NCI-H82 (cell line): Measurements from ENCODE around the gene IGHMBP2.

Experiments used
- DNase-seq: peaks from one replicate; lab custom pipeline; 2025; lab: John Stamatoyannopoulos, UW

Gene IGHMBP2

DNA sequence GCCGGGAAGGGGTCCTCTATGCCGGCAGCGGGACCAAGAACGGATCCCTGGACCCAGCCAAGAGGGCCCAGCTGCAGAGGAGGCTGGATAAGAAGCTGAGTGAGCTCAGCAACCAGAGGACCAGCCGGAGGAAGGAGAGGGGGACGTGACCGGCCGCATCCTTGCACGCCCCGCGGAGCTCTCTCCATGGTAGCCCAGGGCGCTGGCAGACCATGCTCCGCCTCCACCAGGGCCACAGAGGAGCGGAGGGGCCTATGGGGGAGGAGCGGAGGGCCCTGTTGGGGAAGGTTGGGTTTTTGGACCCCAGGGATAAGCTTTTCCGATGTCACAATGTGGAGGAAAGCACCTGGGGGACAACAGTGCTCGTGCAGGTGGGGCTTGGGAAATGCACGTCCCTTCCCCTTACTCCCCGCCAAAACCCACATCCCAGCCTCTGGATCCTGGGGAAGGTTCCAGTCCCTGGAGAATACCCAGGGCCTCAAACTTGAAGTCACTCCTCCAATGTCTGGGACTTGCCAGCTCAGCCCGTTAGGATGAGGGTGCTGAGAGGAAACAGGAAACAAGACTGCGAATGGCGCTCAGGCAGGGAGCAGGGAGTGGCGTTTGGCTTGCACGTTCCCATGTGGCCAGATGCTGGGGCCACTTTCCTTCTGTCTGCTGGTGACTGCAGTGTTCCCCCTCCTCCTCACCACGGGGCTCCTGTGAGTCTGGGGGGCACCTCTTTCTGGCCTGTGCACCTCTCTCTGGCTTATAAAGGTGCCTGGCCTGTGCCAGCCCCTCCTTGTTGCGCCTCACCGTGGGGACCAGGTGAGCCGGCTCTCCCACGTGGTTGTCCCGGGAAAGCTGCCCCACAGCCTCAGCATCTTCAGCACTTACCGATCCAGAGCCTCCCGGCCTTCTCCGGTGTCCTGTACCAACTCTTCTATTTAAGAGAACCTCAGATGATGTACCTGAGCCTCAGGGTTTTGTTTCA, 36.2 kb downstream of the IGHMBP2 start:
- DNase-seq, result no peak

DNA sequence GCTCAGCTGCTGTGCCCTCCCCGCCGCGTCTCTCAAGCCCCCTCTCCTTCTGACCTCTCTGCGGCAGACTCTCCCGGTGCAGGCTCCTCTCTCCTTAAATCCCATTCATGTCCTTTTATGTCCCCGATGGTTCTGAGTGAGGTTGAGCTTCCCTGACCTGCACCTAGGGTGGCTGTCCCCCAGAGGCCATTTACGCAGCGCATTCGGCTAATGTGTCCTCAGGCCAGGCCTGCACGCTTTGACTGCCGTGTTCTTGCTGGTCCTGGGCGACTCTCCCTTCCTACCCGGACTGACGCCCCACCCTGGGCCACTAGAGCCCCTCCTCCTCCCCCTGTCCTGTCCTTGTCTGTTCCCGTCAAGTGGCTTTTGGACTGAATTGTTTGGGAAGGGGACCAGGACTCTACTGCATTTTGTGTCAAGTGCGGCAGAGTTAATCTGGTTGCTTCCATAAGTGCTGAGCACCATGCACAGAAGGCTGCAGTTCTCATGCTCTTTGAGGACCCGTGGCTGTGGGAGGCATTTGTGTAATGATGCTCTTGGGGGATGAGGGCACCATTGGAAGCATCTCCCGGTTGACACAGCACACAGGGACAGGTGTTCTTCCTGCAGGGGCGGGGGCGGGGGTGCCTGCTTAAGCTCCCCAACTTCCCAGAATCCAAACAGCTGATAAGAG, 37.1 kb downstream of the IGHMBP2 start:
- DNase-seq, result no peak

DNA sequence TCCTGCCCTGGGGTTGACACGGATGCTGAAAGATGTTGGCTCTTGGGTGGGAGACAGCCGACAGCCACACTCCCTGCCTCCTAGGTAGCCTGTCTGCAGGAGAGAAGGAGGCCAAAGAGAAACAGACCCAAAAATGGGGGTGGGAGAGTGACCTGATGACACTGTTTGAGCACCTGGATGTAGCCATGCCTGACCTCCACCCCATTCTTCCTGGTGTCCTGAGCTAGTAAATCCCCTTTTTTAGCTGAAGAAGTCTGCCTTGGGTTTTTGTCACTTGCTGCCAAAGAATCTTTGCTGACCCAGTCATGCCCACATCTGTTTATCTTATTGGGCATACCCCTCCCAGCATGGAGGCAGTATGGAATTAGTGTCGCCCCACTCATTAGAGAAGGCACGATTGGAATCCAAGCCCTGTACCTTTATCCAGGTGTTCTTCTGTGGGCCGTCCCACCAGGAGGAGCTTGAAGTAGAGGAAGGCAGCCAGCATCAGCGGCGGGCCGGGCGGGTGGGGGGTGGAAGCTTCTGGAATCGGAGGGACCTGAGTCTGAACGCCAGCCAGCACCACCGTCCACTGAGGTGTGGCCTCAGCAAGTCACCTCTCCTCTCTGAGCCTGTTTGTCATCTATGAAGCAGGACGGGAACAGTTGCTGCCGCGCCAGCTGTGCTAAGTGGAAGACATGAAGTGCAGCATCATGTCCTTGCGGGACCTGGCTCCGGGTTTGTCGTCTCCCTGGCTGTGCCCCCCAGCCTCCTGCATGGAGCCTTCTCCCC, 37.8 kb downstream of the IGHMBP2 start:
- DNase-seq, result no peak

DNA sequence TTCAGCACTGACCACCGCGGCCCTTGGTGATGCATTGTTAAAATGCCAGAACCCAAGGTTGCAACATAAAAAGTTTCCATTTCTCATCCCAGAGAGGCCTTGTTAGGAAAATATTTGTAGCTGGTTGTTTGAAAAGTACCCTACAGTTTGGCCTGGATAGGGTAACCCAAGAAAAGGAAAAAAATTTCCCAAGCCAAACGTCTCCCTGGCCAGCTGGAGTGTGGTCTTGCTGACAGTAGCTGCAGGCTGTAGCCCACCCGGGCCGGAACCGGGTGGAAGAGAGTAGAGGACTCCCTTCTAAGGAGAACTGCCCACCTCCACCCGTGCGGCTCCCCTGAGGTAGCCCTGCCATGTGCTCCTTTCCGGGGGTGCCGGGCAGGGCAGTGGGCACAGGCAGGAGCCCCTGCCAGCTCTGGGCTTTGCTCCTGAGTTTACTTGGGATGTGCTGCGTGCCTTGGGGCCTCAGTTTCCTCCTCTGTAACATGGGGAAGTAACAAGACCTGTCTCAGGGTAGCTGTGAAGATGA, 38.5 kb downstream of the IGHMBP2 start:
- DNase-seq, result no peak

DNA sequence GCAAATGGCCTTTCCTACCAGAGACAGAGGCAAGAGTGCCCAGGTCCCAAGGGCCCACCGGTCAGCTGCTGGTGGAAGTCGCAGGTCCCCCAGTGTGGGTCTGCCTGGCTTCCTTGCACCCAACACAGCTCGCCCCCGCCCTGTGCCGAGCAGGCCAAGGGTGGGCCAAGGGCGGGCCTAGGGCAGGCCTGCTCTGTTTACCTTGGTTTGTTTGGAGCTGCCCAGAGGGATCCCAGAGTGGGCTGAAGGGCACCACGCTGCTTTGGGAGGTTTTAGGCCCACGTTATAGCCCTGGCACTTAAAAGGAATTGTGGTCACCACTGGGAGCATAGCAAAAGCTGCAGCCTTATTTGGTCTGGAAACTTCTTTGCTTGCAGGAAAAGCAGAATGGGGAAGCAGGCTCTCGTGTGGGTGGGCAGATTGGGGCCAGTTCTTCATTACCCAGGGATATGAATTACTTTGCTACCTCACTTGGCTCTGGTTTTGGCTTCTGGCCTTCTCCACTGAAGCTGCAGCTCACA, 39.1 kb downstream of the IGHMBP2 start:
- no peak for DNase-seq

DNA sequence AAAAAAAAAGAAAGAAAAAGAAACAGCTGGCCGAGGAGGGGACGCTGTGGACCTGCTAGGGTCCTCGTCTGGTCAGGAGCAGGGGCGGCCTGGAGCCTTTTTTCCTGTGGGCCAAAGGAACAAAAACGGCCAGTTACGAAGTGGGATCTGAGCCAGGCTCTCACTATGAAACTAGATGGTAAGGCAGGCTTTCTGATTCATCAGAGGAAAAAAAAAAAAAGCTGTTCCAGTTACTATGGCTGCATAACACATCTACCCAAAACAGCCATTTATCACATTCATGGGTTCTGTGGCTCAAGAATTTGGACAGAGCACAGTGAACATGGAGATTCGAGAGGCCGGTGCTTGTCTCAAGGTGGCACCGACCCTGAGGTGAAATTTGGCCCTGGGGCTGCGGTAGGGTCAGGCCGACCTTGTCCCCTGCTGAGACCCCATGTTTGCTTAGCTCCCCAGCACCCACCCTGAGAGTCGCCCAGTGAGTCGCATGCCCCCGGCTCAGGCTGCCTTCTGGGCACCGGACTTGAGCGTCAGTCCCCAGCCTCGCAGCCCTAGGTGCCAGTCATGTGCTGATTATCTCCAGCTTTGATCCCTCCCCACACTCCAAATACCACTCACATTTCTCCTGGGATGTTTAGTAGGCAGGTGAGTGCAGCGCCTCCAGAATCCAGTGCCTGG, 42.9 kb downstream of the IGHMBP2 start:
- no peak for DNase-seq

DNA sequence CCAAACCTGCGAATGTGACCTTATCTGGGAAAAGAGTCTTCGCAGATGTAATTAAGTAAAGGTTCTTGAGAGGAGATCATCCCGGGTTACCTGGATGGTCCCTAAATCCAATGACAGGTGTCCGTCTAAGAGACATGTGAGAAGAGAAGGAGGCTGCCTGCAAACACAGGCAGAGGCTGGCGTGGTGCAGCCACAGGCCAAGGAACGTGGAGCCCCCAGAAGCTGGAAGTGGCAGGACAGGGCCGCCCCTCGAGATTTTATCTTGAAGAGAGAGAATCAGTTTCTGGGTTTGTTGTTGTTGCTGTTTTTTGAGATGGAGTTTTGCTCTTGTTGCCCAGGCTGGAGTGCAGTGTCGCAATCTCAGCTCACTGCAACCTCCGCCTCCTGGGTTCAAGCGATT, 43.5 kb downstream of the IGHMBP2 start:
- no peak for DNase-seq

DNA sequence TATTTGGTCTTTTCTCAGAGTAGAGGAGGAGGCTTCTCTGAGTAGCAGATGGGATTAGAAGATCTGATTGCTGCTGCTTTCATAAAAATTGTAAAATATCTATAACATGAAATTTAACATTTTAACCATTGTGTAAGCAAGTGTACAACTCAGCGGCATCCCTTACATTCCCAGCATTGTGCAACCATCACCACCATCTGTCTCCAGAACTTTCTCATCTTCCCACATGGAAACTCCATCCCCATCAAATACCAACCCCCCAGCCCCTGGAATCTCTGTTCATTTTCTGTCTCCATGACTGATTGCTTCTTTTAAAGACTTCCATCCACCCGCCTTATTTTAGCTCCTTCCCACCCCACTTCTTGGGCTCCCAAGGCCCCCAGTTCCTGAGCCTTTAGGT, 44.8 kb downstream of the IGHMBP2 start:
- no peak for DNase-seq

DNA sequence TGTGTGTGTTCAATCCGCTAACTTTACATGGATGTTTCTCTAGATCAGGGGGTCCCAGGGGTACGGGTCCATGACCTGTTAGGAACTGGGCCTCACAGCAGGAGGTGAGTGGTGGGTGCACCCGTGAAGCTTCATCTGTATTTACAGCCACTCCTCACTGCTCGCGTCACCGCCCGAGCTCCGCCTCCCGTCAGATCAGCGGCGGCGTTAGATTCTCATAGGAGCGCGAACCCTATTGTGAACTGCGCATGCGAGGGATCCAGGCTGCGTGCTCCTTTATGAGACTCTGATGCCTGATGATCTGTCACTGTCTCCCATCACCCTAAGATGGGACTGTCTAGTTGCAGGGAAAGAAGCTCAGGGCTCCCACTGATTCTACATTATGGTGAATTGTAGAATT, 45.2 kb downstream of the IGHMBP2 start:
- DNase-seq, result no peak

DNA sequence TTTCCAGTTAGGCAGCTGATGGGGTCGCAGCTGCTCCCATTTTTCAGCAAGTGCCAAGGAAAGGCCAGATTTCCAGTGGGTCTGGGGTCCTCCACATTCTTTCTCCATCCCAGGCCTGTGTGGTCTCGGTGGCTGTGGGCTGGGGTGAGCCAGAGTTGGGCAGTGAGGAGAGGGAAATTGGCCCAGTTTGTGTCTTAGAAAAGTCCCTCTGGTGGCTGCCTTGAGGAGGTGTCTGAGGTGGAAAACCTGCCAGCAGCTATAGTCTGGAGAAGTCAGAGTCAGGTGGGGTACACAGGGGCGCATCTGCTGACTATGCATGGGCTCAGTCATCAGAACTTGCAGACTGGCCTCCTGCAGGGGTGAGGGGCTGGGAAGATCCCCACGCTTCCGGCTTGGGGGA, 46.6 kb downstream of the IGHMBP2 start:
- DNase-seq, result peak; percentile 40

DNA sequence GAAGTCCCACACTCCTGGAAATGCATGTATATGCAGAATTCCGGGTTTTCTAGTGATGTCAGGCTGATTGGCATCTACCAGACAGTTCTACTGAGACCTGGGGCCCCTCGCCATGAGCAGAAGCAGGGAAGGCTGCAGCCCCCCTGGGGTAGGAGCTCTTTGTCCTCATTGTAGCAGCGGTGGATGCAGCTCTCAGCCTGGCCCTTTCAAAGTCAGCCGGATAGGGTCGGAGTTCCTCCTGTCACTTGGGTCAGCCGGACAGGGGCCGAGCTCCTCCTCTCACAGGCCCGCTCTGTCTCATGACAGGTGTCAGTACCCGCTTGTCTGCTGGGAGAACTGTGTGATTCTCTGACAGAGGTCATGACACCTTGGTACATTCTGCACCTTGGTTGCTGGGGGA, 47.1 kb downstream of the IGHMBP2 start:
- DNase-seq, result no peak

DNA sequence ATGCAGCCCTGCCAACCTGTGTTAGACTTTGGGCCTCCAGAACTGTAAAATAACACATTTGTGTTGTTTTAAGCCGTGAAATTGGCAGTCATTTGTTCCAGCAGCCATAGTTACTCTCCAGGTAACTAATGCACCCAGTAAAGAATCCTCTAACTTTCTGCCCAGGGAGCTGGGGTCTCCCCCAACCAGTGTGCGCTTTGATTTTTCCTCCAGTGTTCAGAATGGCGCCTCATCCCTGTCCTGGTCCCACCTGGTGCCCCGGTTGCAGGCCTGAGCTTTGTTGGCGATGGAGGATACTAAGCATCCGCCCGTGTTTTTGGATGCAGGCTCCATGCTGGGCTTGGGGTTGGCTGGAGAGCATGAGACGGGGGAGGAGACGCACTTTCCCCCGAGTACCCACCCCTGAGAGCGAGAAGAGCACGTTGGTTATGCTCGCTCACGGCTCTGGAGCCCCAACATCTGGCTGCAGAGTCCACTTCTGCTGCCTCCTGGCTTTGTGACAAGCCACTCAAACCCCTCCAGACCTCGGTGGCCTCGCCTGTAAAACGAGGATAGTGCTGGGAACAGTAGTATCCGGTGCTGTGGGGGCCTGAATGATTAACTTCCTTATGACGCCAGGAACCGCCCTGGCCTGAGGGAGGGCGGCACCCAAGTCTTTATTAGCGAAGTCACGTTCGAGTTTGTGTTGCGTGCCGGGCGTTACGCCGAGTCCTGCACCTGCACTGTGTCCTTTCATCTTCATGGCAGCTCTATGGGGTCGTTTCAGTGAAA, 51.3 kb downstream of the IGHMBP2 start:
- no peak for DNase-seq

DNA sequence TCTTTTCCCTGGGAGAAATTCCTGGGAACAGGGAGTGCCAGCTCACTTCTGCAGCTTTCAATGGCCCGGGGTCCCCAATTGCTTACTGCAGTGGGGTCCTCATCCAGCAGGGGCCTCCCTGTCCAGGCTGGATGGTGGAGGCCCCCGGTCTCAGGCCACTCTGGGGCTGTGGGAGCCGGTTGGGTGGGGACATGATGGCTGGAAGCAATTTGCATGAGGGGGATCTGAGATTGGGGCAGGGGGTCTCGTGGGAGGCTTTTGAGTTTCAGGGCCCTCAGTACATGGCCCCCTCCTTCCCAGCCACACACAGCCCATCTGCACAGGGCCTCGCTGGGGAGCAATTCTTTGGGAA, 51.9 kb downstream of the IGHMBP2 start:
- DNase-seq, result no peak

DNA sequence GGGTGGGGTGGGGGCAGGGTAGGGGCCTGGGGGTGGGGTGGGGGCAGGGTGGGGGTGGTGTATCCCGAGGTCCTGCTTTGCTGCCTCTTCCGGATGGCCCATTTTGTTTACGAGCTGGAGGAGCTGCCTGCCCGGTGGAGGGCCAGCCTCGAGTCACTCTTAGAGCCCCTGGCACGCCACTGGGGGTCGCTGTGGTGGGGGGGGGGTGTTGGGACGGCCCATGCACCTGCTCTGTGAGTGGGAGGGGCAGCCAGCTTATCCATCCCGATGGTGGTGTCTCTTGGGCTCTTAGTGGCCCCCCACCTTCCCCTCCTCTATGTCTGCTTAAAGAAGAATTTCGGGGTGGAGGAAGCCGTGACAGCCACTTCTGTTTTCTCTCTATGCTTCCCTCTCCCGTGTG, 52.5 kb downstream of the IGHMBP2 start:
- peak; percentile 6 for DNase-seq

DNA sequence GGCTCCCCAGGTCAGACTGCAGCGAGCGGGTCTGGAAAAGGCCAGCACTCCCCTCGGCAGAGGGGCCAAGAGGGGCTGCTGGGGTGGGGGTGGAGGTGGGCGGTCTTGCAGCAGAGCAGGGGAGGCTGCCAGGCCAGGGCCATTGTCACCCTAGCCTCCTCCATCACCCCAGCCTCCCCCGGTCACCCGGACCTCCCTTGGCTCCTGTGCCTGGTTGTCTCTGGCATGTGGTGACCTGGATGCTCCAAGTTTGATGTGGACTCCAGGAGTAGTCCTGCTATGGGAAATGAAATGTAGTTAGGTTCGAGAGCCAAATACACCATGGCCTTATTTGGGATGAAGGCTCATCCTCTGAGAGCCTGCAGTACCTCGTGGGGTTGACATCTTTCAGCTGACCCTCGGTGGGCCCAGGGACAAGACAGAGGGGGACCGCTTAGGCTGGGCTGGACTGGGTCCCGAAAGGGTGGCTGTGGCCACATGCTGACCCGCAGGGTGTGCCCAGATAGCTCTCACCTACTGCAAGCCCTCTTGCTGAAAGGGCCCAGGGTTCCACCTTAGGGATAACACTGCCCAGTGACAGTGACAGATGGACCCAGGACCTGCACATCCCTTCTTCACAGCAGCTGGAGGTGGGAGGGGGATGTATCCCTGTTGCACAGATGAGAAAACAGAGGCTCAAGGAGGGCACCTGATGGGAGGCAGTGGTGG, 53.0 kb downstream of the IGHMBP2 start:
- no peak for DNase-seq

DNA sequence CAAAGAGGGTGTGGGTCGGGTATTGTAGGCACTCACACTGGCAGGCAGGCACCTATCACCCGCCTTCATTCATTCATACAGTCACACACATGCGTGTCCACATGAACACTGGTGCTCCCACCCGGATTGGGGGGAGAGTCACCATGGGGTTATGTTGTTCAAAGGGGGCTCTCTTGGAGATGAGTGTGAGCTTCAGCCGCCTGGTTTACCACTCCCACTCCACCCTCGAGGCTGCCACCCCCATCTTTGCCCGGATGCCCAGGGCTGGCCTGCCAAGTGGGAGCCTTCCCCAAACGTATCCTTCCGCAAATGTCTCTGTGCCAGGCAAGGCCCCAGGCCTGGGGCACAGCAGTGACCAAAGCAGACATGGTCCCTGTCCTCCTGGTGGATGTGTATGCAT, 54.5 kb downstream of the IGHMBP2 start:
- no peak for DNase-seq

DNA sequence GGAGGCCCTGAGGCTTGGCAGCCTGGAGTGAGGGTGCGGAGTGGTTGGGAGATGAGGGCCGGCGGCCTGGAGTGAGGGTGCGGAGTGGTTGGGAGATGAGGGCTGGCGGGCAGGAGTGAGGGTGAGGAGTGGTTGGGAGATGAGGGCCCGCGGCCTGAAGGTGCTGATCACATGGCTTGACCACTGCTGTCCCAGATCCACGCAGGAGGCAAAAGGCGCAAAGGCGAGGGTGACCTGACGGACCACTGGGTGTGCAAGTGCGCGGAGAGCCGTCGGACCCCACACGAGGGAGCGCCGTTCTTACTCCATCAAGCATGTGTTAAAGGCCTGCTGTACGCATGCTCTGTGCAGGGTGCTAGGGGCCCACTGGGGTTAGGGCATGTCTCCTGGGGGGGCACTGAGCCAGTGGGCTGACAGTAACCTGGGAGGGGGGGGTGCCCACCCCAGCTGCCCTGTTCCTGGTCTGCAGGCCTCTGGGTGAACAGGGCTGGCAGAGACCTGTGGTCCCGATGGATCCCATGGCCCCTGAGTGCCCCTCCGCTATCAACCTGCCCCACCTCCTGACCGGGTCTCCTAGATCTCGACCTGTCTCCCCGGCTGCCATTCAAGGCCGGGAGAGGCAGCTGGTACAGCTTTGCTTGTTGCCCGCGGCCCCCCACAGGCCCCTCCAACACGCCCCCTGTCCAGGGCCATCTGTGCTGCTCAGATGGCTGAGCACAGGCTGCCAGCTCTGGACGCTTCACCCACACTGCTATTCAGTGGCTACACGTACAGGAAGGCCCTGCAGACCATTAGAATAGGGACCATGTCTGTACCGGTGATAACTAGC, 56.0 kb downstream of the IGHMBP2 start:
- DNase-seq, result peak; percentile 19

DNA sequence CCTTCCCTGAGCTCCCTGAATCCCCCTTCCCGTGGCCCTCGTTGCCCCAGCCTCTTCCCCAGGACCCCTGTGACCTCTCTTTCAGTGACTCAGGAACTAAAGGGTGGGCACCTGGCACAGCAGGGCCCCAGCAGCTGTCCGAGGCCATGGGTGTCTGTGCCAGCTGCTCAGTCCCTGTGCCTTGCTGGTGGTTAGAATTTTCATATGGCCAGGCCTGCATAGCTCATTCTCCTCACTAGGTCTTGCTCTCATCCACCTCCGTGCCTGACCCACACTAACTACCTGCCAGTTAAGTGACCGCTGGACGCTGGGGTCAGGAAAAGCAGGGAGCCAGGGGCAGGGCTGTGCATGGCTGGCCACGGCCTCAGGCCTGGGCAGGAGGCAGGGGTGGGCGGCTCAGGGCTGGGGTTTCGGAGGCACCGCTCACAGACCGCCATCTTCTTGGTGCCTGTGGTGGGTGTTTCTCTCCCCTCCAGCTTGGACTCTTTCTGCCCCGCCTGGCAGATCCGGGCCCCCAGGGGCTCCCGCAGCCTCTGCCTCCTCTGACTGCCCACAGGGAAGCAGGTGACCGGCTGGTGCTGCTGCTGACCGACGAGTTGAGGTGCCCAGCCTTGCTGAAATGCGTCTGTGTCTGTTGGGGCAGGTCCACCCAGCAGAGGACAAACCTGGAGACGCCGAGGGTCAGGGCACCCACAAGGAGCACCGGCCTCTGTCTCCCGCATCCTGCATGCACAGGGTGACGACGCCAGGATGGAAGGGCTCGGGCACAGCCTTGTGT, 56.8 kb downstream of the IGHMBP2 start:
- DNase-seq, result no peak

DNA sequence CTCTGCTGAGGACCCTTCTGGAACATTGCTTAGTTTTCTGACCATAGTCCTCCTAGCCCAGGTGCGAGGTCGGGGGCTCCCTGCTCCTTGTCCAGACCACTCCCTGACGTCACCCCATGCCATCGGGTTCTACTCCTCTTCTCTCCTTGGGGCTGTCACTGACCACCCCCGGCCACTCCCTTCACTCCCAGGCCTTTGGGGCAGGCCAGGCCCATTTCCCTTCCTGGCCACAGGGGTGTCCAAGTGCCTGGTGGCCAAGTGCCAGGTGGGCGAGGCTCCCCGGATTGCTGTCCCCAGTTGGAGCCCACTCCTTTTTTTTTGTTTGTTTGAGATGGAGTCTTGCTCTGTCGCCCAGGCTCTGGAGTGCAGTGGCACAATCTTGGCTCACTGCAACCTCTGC, 57.6 kb downstream of the IGHMBP2 start:
- DNase-seq, result no peak
